Osteoblast (primary cell): ENCODE measurements around the gene SMPD2. TPM values are rescaled to one million over a fixed set of nuclear protein-coding genes. Genes with fewer than 3 reads are reported as not detected.

Source experiments
- DNase-seq: peaks from one replicate; pipeline ENCODE4 v3.0.0; 2011; ENCODE audit warnings: low spot score, mixed read lengths; ENCODE audit not compliant: insufficient read length; ENCODE audit errors: missing footprints
- H2AFZ ChIP-seq: 2 replicates; pipeline ENCODE4 v1.6.0; 2011; ENCODE audit warnings: mild to moderate bottlenecking, low read length
- H3K27ac ChIP-seq: 2 replicates; pipeline ENCODE4 v1.5.1; 2011; ENCODE audit warnings: mild to moderate bottlenecking, low read depth, low read length, moderate library complexity
- H3K27me3 ChIP-seq: 2 replicates; pipeline ENCODE4 v1.6.0; 2012; ENCODE audit warnings: mild to moderate bottlenecking, control low read depth, inconsistent platforms, low read length, moderate library complexity; ENCODE audit not compliant: insufficient read depth
- H3K36me3 ChIP-seq: 2 replicates; pipeline ENCODE4 v1.5.1; 2011; ENCODE audit warnings: mild to moderate bottlenecking, low read length, control low read depth, moderate library complexity; ENCODE audit not compliant: insufficient read depth
- H3K4me1 ChIP-seq: 2 replicates; pipeline ENCODE4 v1.5.1; 2011; ENCODE audit warnings: mild to moderate bottlenecking, low read length, control low read depth, moderate library complexity; ENCODE audit not compliant: insufficient read depth
- H3K4me2 ChIP-seq: 2 replicates; pipeline ENCODE4 v1.6.0; 2011; ENCODE audit warnings: mild to moderate bottlenecking, low read length; ENCODE audit not compliant: insufficient read depth
- H3K4me3 ChIP-seq: fragments of 200-600 bp; sonication (generic); 3 replicates; pipeline ENCODE4 v1.5.1; 2012; ENCODE audit warnings: mild to moderate bottlenecking, low read length, inconsistent platforms; ENCODE audit not compliant: insufficient read depth
- H3K79me2 ChIP-seq: 2 replicates; pipeline ENCODE4 v1.6.0; 2012; ENCODE audit warnings: mild to moderate bottlenecking, low read length, control low read depth, inconsistent platforms; ENCODE audit not compliant: insufficient read depth
- H3K9me3 ChIP-seq: 2 replicates; pipeline ENCODE4 v1.5.1; 2011; ENCODE audit warnings: low read depth, low read length, control low read depth
- H4K20me1 ChIP-seq: 2 replicates; pipeline ENCODE4 v1.6.0; 2012; ENCODE audit warnings: mild to moderate bottlenecking, low read length, control low read depth; ENCODE audit not compliant: insufficient read depth
- total RNA-seq: library from RNA; depleted of rRNA; stranded (reverse); fragments of >200 nt; gene quantifications from 2 replicates; pipeline ENCODE4 v1.2.3, GENCODE V29; 2012
- TF ChIP-seq, protein P1 (sequence below): IDR thresholded peaks from 2 replicates; pipeline ENCODE4 v1.5.1; 2011; ENCODE audit warnings: mild to moderate bottlenecking, low read depth, low read length, moderate library complexity; ENCODE audit errors: extremely low read depth

Gene SMPD2
- total RNA-seq, 1 donor = 14.8 TPM

DNA sequence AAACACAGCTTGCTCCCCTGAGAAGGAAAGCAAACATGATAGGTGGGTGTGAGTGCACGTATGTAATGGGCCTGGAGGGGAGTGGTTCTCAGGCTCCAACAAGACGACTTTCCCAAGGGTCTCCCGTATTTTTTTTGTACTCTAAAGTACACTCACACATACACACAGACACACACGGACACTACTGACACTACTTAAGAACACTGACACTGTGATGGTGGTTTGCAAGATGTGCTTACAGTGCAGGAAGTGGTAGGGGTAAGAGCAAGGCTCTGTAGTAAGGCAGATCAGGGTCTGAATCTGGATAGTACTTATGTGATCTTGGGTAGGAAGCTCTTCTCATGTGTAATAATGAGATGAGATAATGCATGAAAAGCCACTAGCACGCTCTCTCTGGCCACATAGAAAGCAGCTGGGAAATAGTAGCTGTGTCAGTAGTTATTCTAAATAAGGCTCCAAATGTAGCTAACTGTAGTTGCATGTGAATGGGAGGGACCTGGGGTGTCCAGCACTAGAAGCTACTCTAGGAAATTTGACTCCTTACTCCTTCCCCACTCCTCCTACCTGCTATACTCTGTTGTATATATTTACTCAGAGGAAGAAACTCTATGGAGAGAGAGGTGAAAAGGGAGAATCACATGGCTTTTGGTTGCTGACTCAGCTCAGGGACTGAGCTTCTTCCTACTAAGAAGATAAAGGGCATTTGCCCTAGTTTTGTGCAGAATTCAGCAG lies 50.8 kb downstream of the SMPD2 start:
- no peaks in the 10 kb centered on the region for H3K4me1 ChIP-seq
- H3K9me3 ChIP-seq = no peaks in the 10 kb centered on the region
- peaks cover 3% of the 10 kb centered on the region for H3K27me3 ChIP-seq
- no peak overlapping the region for H3K4me3 ChIP-seq
- DNase-seq = no peak
- H3K36me3 ChIP-seq = no peaks in the 10 kb centered on the region
- H2AFZ ChIP-seq = peak overlapping the region; percentile 29
- TF ChIP-seq, protein P1, sequence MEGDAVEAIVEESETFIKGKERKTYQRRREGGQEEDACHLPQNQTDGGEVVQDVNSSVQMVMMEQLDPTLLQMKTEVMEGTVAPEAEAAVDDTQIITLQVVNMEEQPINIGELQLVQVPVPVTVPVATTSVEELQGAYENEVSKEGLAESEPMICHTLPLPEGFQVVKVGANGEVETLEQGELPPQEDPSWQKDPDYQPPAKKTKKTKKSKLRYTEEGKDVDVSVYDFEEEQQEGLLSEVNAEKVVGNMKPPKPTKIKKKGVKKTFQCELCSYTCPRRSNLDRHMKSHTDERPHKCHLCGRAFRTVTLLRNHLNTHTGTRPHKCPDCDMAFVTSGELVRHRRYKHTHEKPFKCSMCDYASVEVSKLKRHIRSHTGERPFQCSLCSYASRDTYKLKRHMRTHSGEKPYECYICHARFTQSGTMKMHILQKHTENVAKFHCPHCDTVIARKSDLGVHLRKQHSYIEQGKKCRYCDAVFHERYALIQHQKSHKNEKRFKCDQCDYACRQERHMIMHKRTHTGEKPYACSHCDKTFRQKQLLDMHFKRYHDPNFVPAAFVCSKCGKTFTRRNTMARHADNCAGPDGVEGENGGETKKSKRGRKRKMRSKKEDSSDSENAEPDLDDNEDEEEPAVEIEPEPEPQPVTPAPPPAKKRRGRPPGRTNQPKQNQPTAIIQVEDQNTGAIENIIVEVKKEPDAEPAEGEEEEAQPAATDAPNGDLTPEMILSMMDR = no peak
- H3K79me2 ChIP-seq = no peaks in the 10 kb centered on the region
- no peak overlapping the region for H3K4me2 ChIP-seq
- no peak overlapping the region for H3K27ac ChIP-seq
- H4K20me1 ChIP-seq = no peaks in the 10 kb centered on the region

Other genes with a start within 250 kb of the SMPD2 start
- 211 and 222 TPM in 2 replicates for gene CD164, start 58.3 kb upstream of the SMPD2 start, total RNA-seq
- gene PPIL6, start 96 bp upstream of the SMPD2 start, total RNA-seq = 5.3 and 5.8 TPM in 2 replicates
- gene MICAL1, start 15.0 kb downstream of the SMPD2 start, total RNA-seq = 26.1 and 28.0 TPM in 2 replicates
- 8.7 and 10.9 TPM in 2 replicates for gene ZBTB24, start 42.5 kb downstream of the SMPD2 start, total RNA-seq